ENCODE results near the gene KRT85.

DNA sequence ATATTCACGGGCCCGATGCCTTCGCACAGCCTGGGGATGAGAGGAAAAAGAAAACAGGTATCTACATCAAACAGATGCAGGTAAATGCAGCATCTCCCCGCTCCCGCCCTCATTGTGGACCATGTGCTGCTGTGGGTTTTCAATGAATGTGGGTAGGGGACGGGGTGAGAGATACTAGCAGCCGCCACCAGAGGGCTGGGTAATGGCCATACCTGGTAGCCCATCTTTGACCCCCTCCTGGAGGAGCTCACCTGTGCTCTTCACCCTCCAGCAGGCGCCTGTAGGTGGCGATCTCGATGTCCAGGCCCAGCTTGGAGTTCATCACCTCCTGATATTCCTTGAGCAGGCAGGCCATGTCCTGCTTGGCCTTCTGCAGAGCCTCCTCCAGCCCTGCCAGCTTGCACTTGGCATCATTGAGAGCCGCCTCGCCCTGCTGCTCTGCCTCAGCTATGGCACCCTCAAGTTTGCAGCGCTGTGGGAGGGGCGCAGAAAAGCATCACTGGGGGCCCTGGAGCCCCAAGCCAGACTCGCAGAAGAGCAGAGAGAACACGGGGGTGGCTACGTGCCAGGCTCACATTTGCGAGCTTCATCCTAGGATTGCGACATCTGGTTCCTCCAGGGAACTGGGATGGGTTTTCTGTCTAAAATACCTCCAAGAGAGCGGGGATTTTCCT, 28.6 kb upstream of the KRT85 start:
- no peak for TF ChIP-seq EZH2 (IDR thresholded peaks at IDR 0.05; ENCODE audit: insufficient read depth, poor library complexity, severe bottlenecking)
- TF ChIP-seq EZH2phosphoT487 (IDR thresholded peaks at IDR 0.05; ENCODE audit: insufficient read depth, low read depth): no peak
